HepG2 (cell line): ENCODE measurements around the gene PRR11. TPM values are rescaled to one million over a fixed set of nuclear protein-coding genes. Genes with fewer than 3 reads are reported as not detected.

ENCODE experiments used
- HBP1 ChIP-seq: IDR thresholded peaks from 2 replicates; pipeline ENCODE4 v1.6.1; 2016; ENCODE audit warnings: low read depth, control low read depth
- IRX3 ChIP-seq: sonication (generic); formaldehyde crosslinking; IDR thresholded peaks from 2 replicates; pipeline ENCODE4 v1.8.1; 2023; ENCODE audit warnings: mild to moderate bottlenecking, low read depth, missing genetic modification reagents, borderline replicate concordance
- KAT7 ChIP-seq: IDR thresholded peaks from 2 replicates; pipeline ENCODE4 v1.6.1; 2018; ENCODE audit warnings: borderline replicate concordance, missing compliant biosample characterization
- KAT8 ChIP-seq: IDR thresholded peaks from 2 replicates; pipeline ENCODE4 v1.6.1; 2016; ENCODE audit warnings: missing genetic modification reagents, missing compliant biosample characterization
- PHF20 ChIP-seq: sonication (generic); formaldehyde crosslinking; IDR thresholded peaks from 2 replicates; pipeline ENCODE4 v1.5.0; 2020; ENCODE audit warnings: mild to moderate bottlenecking, missing genetic modification reagents
- SALL1 ChIP-seq: sonication (generic); formaldehyde crosslinking; IDR thresholded peaks from 2 replicates; pipeline ENCODE4 v1.8.0; 2022; ENCODE audit warnings: mild to moderate bottlenecking, missing genetic modification reagents
- SP4 ChIP-seq: sonication (generic); formaldehyde crosslinking; IDR thresholded peaks from 2 replicates; pipeline ENCODE4 v1.8.1; 2023; ENCODE audit warnings: mild to moderate bottlenecking, missing genetic modification reagents
- STAG1 ChIP-seq: sonication (generic); formaldehyde crosslinking; IDR thresholded peaks from 2 replicates; pipeline ENCODE4 v1.4.0; 2020; ENCODE audit warnings: missing genetic modification reagents
- ZFP82 ChIP-seq: sonication (generic); formaldehyde crosslinking; IDR thresholded peaks from 2 replicates; pipeline ENCODE4 v1.5.1; 2020; ENCODE audit warnings: mild to moderate bottlenecking, missing genetic modification reagents, borderline replicate concordance
- ZNF232 ChIP-seq: sonication (generic); formaldehyde crosslinking; IDR thresholded peaks from 2 replicates; pipeline ENCODE4 v1.4.0; 2020; ENCODE audit warnings: missing genetic modification reagents, borderline replicate concordance
- ZNF260 ChIP-seq: sonication (generic); formaldehyde crosslinking; IDR thresholded peaks from 2 replicates; pipeline ENCODE4 v1.4.0; 2020; ENCODE audit warnings: missing genetic modification reagents, low read depth, mild to moderate bottlenecking, borderline replicate concordance
- ZNF781 ChIP-seq: sonication (generic); formaldehyde crosslinking; IDR thresholded peaks from 2 replicates; pipeline ENCODE4 v1.5.1; 2020; ENCODE audit warnings: borderline replicate concordance, mild to moderate bottlenecking, missing genetic modification reagents; ENCODE audit errors: not compliant biosample characterization
- polyA plus RNA-seq, 8 experiments: library from polyadenylated mRNA; depleted of rRNA in 3 of 8; stranded (reverse) in 7 of 8; unstranded in 1 of 8; fragments of >200 nt; fragmentation: Illumina TruSeq in 4 of 8; extraction: Trizol in 4 of 8; gene quantifications; 2 replicates each; pipeline versions ENCODE4 v1.2.1 to v1.2.3, GENCODE V29; 2011 to 2016; ENCODE audit warnings: low read depth in 4 of 8, missing spikeins in 1 of 8, mixed read lengths in 1 of 8; ENCODE audit not compliant: insufficient read depth in 1 of 8
- total RNA-seq, 5 experiments: library from RNA; depleted of rRNA; stranded (reverse); fragments of >200 nt; fragmentation: Illumina TruSeq; extraction: Trizol; gene quantifications; 2 replicates each; pipeline ENCODE4 v1.2.3, GENCODE V29; 2016; ENCODE audit warnings: low read depth in 1 of 5
- TF ChIP-seq, protein P1 (sequence below): sonication (generic); formaldehyde crosslinking; conservative IDR thresholded peaks from 2 replicates; pipeline ENCODE4 v1.4.0; 2020; ENCODE audit warnings: missing genetic modification reagents
- TF ChIP-seq, protein P2 (sequence below), 2 experiments: sonication (generic) in 1 of 2; formaldehyde crosslinking in 1 of 2; IDR thresholded peaks; 2 replicates each; pipeline versions ENCODE4 v1.6.1 to v1.9.0; 2014 to 2022; ENCODE audit warnings: antibody characterized with exemption in 1 of 2, borderline replicate concordance in 1 of 2, inconsistent platforms in 1 of 2, low read depth in 1 of 2, missing genetic modification reagents in 1 of 2
- TF ChIP-seq, protein P3 (sequence below): sonication (generic); formaldehyde crosslinking; IDR thresholded peaks from 2 replicates; pipeline ENCODE4 v1.5.0; 2020; ENCODE audit warnings: missing genetic modification reagents, mild to moderate bottlenecking, borderline replicate concordance
- TF ChIP-seq, protein P4 (sequence below): sonication (generic); formaldehyde crosslinking; IDR thresholded peaks from 2 replicates; pipeline ENCODE4 v1.5.0; 2020; ENCODE audit warnings: mild to moderate bottlenecking, missing genetic modification reagents

Gene PRR11
- total and polyA plus RNA-seq, 2 of the 13 experiments (the other 11 are each of a cell fraction or from before 2014, with no cell fraction given) = 35.7 to 39.2 TPM

DNA sequence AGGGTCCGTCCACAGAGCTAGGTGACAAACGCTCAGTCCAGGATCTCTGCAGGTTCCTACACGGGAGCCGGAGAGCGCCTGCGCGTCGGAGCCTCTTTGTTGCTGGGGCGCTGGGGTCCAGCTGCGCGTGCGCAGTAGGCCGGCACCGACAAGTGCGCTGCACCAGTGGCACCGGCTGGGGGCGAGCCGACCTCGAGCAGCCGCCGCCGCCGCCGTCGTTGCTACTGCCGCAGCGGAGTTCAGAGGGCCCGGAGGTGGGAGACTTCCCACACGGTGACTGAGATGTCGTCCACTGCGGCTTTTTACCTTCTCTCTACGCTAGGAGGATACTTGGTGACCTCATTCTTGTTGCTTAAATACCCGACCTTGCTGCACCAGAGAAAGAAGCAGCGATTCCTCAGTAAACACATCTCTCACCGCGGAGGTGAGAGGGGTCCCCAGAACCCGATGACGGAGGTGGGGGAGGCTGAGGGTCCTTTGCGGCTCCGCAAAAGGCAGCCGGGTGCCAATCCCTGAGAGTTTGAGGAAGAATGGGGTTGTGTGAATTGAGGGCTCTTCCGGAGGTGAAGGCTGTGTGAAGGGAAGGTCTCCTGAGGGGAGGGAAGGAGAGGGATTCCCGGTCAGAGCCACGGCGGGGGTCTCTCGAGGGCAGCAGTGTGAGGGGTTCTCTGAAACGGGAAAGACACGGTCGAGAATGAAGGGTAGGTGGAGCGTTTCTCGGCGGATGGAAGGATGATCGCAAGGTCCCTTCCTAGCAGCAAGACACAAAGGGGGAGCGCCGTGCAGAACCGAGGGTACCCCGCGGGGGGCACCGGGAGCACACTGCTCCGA lies 65.0 kb downstream of the PRR11 start, which contains the start of gene GDPD1 (continued):
- no peak for TF ChIP-seq SP4 (CRISPR knock-in tag)
- TF ChIP-seq, protein P1, sequence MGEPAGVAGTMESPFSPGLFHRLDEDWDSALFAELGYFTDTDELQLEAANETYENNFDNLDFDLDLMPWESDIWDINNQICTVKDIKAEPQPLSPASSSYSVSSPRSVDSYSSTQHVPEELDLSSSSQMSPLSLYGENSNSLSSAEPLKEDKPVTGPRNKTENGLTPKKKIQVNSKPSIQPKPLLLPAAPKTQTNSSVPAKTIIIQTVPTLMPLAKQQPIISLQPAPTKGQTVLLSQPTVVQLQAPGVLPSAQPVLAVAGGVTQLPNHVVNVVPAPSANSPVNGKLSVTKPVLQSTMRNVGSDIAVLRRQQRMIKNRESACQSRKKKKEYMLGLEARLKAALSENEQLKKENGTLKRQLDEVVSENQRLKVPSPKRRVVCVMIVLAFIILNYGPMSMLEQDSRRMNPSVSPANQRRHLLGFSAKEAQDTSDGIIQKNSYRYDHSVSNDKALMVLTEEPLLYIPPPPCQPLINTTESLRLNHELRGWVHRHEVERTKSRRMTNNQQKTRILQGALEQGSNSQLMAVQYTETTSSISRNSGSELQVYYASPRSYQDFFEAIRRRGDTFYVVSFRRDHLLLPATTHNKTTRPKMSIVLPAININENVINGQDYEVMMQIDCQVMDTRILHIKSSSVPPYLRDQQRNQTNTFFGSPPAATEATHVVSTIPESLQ (CRISPR knock-in tag) = no peak
- TF ChIP-seq ZFP82 = no peak
- TF ChIP-seq KAT7 (CRISPR knock-in tag) = peak; percentile 94
- no peak for TF ChIP-seq ZNF260 (CRISPR knock-in tag)
- peak; percentile 81; the same call in 1 of the 2 replicates for TF ChIP-seq SALL1 (CRISPR knock-in tag)
- TF ChIP-seq STAG1 (CRISPR knock-in tag) = peak; percentile 86
- TF ChIP-seq, protein P2, sequence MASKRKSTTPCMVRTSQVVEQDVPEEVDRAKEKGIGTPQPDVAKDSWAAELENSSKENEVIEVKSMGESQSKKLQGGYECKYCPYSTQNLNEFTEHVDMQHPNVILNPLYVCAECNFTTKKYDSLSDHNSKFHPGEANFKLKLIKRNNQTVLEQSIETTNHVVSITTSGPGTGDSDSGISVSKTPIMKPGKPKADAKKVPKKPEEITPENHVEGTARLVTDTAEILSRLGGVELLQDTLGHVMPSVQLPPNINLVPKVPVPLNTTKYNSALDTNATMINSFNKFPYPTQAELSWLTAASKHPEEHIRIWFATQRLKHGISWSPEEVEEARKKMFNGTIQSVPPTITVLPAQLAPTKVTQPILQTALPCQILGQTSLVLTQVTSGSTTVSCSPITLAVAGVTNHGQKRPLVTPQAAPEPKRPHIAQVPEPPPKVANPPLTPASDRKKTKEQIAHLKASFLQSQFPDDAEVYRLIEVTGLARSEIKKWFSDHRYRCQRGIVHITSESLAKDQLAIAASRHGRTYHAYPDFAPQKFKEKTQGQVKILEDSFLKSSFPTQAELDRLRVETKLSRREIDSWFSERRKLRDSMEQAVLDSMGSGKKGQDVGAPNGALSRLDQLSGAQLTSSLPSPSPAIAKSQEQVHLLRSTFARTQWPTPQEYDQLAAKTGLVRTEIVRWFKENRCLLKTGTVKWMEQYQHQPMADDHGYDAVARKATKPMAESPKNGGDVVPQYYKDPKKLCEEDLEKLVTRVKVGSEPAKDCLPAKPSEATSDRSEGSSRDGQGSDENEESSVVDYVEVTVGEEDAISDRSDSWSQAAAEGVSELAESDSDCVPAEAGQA (IDR thresholded peaks at IDR 0.05; ENCODE audit: low read depth) = no peak
- TF ChIP-seq, protein P2 (CRISPR knock-in tag; IDR thresholded peaks at IDR 0.05; ENCODE audit: borderline replicate concordance) = no peak
- TF ChIP-seq ZNF781 (CRISPR knock-in tag) = peak; percentile 87
- TF ChIP-seq, protein P3, sequence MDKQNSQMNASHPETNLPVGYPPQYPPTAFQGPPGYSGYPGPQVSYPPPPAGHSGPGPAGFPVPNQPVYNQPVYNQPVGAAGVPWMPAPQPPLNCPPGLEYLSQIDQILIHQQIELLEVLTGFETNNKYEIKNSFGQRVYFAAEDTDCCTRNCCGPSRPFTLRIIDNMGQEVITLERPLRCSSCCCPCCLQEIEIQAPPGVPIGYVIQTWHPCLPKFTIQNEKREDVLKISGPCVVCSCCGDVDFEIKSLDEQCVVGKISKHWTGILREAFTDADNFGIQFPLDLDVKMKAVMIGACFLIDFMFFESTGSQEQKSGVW = no peak
- TF ChIP-seq IRX3 (CRISPR knock-in tag) = peak; percentile 79; the same call in 1 of the 2 replicates
- peak; percentile 68 for TF ChIP-seq PHF20
- TF ChIP-seq, protein P4, sequence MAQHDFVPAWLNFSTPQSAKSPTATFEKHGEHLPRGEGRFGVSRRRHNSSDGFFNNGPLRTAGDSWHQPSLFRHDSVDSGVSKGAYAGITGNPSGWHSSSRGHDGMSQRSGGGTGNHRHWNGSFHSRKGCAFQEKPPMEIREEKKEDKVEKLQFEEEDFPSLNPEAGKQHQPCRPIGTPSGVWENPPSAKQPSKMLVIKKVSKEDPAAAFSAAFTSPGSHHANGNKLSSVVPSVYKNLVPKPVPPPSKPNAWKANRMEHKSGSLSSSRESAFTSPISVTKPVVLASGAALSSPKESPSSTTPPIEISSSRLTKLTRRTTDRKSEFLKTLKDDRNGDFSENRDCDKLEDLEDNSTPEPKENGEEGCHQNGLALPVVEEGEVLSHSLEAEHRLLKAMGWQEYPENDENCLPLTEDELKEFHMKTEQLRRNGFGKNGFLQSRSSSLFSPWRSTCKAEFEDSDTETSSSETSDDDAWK (CRISPR knock-in tag) = no peak
- peak; percentile 68; the same call in 1 of the 2 replicates for TF ChIP-seq KAT8 (CRISPR knock-in tag)
- TF ChIP-seq ZNF232 (CRISPR knock-in tag) = no peak; the same call in 1 of the 2 replicates
- TF ChIP-seq HBP1 (CRISPR knock-in tag) = peak; percentile 53; the same call in 1 of the 2 replicates
